Activated naive CD4-positive, alpha-beta T cell treated with anti-CD3 and anti-CD28 coated beads, Interleukin-2, amount 50 U/mL, for 24 hours (primary cell): ENCODE measurements around the gene NPIPA5.
"Not testable (repeated sequence)": the region's sequence is repeated elsewhere in the genome, so short reads cannot be mapped to it uniquely, and the experiment has no call there.

ENCODE experiments used
- H3K27ac Mint-ChIP-seq: one replicate; pipeline ENCODE4 v1.8.0; 2021; ENCODE audit warnings: mild to moderate bottlenecking, mixed read lengths
- H3K27me3 Mint-ChIP-seq: one replicate; pipeline ENCODE4 v1.8.0; 2021; ENCODE audit warnings: mixed read lengths
- H3K36me3 Mint-ChIP-seq: one replicate; pipeline ENCODE4 v1.8.0; 2021; ENCODE audit warnings: mixed read lengths
- H3K4me1 Mint-ChIP-seq: one replicate; pipeline ENCODE4 v1.8.0; 2021; ENCODE audit warnings: mixed read lengths
- H3K4me3 Mint-ChIP-seq: one replicate; pipeline ENCODE4 v1.8.0; 2021; ENCODE audit warnings: mild to moderate bottlenecking, mixed read lengths
- H3K9me3 Mint-ChIP-seq: one replicate; pipeline ENCODE4 v1.8.0; 2021; ENCODE audit warnings: mixed read lengths

NPIPA5 gene

GRCh38 chr16:15398618-15399316 is 20.7 kb upstream of the NPIPA5 start:
- Mint-ChIP-seq H3K27ac (no peak overlapping the region), H3K27me3 (peaks cover 18% of the 10 kb centered on the region), H3K4me3 (no peak overlapping the region), H3K4me1 (no peaks in the 10 kb centered on the region), H3K9me3 (no peaks in the 10 kb centered on the region), H3K36me3 (no peaks in the 10 kb centered on the region)

DNA sequence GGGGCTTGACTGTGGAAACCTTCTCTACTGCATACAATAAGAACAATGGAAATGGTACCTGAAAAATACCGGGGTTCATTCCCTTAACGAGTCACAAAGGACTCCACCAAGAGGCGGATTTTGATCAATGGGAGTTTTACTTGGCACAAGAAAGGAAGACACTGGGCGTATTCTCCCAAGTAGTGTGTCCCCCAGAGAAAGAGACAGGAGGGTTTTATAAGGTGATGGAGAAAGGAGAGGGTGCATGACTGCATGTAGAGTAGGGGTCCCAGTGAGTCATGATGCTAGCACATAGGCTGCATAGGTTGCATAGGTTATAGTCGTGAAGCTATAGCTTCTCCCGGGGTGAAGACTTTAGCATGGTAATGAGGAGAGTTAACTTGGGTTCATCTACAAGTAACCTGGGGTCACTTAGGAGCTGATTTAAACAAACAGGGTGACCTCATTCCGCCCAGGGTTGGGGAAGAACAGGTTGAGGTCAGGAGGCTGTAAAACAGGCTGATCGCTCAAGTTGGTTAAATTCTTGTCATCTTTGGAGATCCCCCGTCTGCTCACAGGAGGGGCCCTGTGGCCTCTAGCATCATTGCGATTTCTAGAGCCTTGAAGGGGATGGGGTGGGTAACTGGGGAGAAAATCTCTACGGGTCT is 19.0 kb upstream of the NPIPA5 start:
- no peak overlapping the region for H3K4me3 Mint-ChIP-seq
- no peaks in the 10 kb centered on the region for H3K9me3 Mint-ChIP-seq
- peaks cover 20% of the 10 kb centered on the region for H3K27me3 Mint-ChIP-seq
- no peaks in the 10 kb centered on the region for H3K4me1 Mint-ChIP-seq
- H3K36me3 Mint-ChIP-seq = no peaks in the 10 kb centered on the region
- no peak overlapping the region for H3K27ac Mint-ChIP-seq

DNA sequence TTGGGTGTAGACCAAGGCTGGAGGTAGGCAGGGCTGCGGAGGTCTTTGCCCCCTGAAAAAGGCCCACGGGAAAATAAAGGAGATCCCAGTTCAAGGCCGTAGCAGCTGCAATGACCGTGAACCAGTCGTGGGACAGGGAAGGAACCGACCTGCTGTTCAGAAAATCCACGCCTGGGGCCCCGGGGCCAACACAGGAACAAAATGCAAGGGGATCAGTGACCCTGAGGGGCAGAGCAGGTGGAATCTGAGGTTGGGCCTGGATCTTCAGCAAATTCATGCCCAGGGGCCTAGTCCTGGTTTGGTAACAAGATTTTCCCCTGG is 18.4 kb upstream of the NPIPA5 start:
- H3K27ac Mint-ChIP-seq, H3K4me1 Mint-ChIP-seq, H3K36me3 Mint-ChIP-seq, H3K4me3 Mint-ChIP-seq, H3K9me3 Mint-ChIP-seq: not testable (repeated sequence)
- peaks cover 20% of the 10 kb centered on the region for H3K27me3 Mint-ChIP-seq

- H3K36me3 Mint-ChIP-seq, H3K4me3 Mint-ChIP-seq, H3K4me1 Mint-ChIP-seq, H3K27ac Mint-ChIP-seq, H3K9me3 Mint-ChIP-seq: not testable (repeated sequence)
- H3K27me3 Mint-ChIP-seq = peaks cover 20% of the 10 kb centered on the region
Observed at GRCh38 chr16:15395631-15396508, 17.8 kb upstream of the NPIPA5 start, which contains the start of gene MPV17L. Gene MPV17L, plus strand, starts transcription at chr16:15395754. Its CDS starts 144 bp downstream, at chr16:15395898.

DNA sequence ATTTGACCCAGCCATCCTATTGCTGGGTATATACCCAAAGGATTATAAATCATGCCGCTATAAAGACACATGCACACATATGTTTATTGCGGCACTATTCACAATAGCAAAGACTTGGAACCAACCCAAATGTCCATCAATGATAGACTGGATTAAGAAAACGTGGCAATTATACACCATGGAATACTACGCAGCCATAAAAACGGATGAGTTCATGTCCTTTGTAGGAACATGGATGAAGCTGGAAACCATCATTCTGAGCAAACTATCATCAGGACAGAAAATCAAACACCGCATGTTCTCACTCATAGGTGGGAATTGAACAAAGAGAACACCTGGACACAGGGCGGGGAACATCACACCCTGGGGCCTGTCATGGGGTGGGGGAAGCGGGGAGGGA is 14.9 kb upstream of the NPIPA5 start:
- H3K27ac Mint-ChIP-seq, H3K9me3 Mint-ChIP-seq, H3K4me1 Mint-ChIP-seq, H3K36me3 Mint-ChIP-seq, H3K4me3 Mint-ChIP-seq: not testable (repeated sequence)
- H3K27me3 Mint-ChIP-seq = peaks cover 15% of the 10 kb centered on the region

- H3K36me3 Mint-ChIP-seq, H3K4me1 Mint-ChIP-seq, H3K4me3 Mint-ChIP-seq, H3K27me3 Mint-ChIP-seq, H3K9me3 Mint-ChIP-seq, H3K27ac Mint-ChIP-seq: not testable (repeated sequence)
Observed at GRCh38 chr16:15389916-15390315, 11.8 kb upstream of the NPIPA5 start.

- not testable (repeated sequence) for H3K9me3 Mint-ChIP-seq, H3K27me3 Mint-ChIP-seq, H3K4me3 Mint-ChIP-seq, H3K27ac Mint-ChIP-seq, H3K36me3 Mint-ChIP-seq, H3K4me1 Mint-ChIP-seq
Observed at GRCh38 chr16:15388060-15388459, 10.0 kb upstream of the NPIPA5 start.

GRCh38 chr16:15382810-15383209 is 4.7 kb upstream of the NPIPA5 start:
- not testable (repeated sequence) for H3K27ac Mint-ChIP-seq, H3K4me1 Mint-ChIP-seq, H3K4me3 Mint-ChIP-seq, H3K27me3 Mint-ChIP-seq, H3K9me3 Mint-ChIP-seq, H3K36me3 Mint-ChIP-seq

DNA sequence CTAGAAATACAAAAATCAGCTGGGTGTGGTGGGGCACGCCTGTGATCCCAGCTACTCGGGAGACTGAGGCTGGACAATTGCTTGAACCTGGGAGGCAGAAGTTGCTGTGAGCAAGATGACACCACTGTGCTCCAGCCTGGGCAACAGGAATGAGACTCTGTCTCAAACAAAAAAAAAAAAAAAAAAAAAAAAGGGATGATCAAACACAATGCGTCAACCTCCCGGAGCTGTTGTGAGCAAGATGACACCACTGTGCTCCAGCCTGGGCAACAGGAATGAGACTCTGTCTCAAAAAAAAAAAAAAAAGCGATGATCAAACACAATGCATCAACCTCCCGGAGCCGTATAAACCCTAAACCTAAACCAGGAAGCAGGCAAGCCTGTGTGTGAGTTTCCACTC is 20.6 kb downstream of the NPIPA5 start:
- H3K36me3 Mint-ChIP-seq, H3K27me3 Mint-ChIP-seq, H3K27ac Mint-ChIP-seq, H3K4me3 Mint-ChIP-seq, H3K4me1 Mint-ChIP-seq, H3K9me3 Mint-ChIP-seq: not testable (repeated sequence)

GRCh38 chr16:15354846-15355245 is 23.2 kb downstream of the NPIPA5 start:
- not testable (repeated sequence) for H3K9me3 Mint-ChIP-seq, H3K36me3 Mint-ChIP-seq, H3K4me1 Mint-ChIP-seq, H3K27ac Mint-ChIP-seq, H3K27me3 Mint-ChIP-seq, H3K4me3 Mint-ChIP-seq

DNA sequence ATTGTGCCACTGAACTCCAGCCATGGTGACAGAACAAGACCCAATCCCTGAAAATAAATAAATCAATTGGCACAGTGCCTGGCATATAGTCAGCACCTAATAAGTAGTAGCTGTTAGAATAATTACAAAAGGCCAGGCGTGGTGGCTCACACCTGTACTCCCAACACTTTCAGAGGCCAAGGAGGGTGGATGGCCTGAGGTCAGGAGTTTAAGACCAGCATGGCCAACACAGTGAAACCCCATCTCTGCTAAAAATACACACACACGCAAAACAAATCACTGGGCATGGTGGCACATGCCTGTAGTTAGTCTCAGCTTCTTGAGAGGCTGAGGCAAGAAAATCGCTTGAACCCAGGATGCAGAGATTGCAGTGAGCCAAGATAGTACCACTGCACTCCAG is 25.2 kb downstream of the NPIPA5 start:
- H3K4me1 Mint-ChIP-seq, H3K27ac Mint-ChIP-seq, H3K36me3 Mint-ChIP-seq, H3K4me3 Mint-ChIP-seq, H3K9me3 Mint-ChIP-seq, H3K27me3 Mint-ChIP-seq: not testable (repeated sequence)

- not testable (repeated sequence) for H3K27me3 Mint-ChIP-seq, H3K27ac Mint-ChIP-seq, H3K4me3 Mint-ChIP-seq, H3K4me1 Mint-ChIP-seq, H3K36me3 Mint-ChIP-seq, H3K9me3 Mint-ChIP-seq
Observed at GRCh38 chr16:15351745-15352144, 26.3 kb downstream of the NPIPA5 start.

DNA sequence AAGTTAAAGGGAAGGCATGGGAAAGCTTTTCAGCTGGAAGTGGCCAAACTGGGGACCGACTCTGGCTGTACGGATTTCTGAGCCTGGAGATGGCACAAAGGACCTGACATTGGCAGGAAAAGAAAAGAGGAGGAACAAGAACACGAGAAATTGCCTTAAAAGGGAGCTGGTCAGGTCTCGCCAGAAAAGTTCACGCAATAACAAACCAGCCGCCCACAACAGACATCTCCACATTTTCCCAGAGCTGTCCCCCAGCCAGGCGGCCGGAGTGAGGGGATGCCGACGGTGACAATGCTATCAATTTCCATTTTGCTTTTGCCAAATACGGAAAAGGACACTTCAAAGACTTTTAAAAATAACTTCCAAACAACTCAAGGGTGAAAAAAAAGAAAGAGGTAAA is 26.8 kb downstream of the NPIPA5 start:
- not testable (repeated sequence) for H3K36me3 Mint-ChIP-seq, H3K9me3 Mint-ChIP-seq, H3K27me3 Mint-ChIP-seq, H3K4me1 Mint-ChIP-seq, H3K27ac Mint-ChIP-seq, H3K4me3 Mint-ChIP-seq

GRCh38 chr16:15348721-15349120 is 29.4 kb downstream of the NPIPA5 start:
- H3K4me1 Mint-ChIP-seq, H3K27me3 Mint-ChIP-seq, H3K27ac Mint-ChIP-seq, H3K36me3 Mint-ChIP-seq, H3K4me3 Mint-ChIP-seq, H3K9me3 Mint-ChIP-seq: not testable (repeated sequence)

DNA sequence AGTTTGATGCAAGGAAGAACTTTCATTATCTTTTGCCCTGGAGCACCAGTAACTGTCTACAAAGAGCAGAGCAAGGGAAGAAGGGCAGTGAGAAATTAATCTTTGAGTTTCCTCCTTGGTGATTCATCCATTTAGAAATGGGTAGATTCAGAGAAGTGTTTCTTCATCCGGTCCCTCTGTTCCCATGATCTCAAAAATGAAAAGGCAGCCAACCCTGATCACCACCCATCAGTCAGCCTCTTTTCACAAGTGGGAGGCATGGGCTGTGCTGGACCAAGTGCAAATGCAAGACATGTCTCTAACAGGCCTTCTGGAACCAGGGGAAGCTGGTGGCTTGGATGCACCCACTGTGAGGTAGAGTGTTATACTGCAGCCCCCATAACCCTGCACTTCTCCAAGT is 35.8 kb downstream of the NPIPA5 start:
- not testable (repeated sequence) for H3K4me3 Mint-ChIP-seq, H3K36me3 Mint-ChIP-seq, H3K4me1 Mint-ChIP-seq, H3K9me3 Mint-ChIP-seq, H3K27ac Mint-ChIP-seq, H3K27me3 Mint-ChIP-seq

DNA sequence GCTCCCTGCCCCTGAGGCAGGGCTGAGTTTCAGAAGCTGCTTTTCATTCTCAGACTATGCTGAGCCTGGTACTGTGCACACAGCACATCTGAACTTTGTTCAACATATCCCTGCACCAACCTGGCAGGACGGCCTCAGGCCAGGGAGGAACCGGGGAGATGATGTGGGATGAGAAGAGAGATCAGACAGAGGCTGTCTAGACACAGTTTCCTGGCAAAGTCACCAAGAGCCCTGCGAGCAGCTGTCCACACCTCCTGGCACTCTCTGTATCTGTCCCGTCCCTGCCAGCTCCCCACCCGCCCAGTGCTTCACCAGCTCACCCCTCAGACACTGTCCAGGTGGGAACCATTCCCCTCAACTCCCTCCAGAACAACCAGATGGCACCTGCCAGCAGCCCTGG is 39.1 kb downstream of the NPIPA5 start:
- not testable (repeated sequence) for H3K36me3 Mint-ChIP-seq, H3K4me1 Mint-ChIP-seq, H3K27ac Mint-ChIP-seq, H3K4me3 Mint-ChIP-seq, H3K9me3 Mint-ChIP-seq, H3K27me3 Mint-ChIP-seq
